ENCODE results near the gene PPME1.
"Not testable (repeated sequence)": the region's sequence is repeated elsewhere in the genome, so short reads cannot be mapped to it uniquely, and the experiment has no call there.

Gene PPME1, protein sequence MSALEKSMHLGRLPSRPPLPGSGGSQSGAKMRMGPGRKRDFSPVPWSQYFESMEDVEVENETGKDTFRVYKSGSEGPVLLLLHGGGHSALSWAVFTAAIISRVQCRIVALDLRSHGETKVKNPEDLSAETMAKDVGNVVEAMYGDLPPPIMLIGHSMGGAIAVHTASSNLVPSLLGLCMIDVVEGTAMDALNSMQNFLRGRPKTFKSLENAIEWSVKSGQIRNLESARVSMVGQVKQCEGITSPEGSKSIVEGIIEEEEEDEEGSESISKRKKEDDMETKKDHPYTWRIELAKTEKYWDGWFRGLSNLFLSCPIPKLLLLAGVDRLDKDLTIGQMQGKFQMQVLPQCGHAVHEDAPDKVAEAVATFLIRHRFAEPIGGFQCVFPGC

DNA sequence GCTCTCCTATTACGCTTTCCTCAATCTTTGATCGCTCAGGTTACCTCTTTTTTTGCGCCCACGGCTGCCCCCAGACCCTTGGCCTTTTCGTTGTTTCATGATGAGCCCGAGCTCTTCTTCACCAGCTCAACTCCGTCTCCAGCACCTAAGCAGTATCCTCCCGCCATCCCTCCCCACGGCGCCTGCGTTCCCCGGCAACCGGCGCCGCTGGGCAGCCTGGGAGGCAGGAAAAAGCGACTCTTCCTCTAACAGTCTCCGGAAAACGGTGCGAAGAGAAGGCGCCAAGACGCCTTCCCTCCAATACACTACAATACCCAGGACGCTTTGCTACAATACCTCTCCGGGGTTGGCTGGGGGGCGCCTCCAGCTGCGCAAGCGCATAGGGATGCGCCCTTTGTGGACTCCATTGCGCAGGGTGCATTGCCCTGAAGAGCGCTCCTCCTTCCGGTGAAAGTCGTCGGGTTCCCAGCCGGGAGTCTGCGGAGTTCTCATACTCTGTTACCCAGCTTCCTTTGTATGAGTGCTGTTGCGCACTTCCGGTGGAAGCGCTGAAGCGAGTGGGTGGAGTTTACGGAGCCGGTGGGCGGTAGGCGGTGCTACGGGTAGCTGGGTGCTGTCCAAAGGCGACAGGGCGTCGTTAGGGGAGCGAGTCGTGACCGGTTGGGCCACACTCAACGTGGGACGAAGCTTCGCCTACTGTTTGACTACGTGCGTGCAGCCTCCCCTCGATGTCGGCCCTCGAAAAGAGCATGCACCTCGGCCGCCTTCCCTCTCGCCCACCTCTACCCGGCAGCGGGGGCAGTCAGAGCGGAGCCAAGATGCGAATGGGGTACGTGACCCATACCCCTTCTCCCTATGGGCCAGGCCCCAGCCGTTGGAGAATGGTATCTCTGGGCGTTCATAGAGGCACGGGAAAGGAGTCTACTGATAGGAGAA, at the start of gene PPME1, which contains the start of gene C2CD3:
Gene PPME1 (plus strand): TSS at position 596 of the 936 bp plus-strand sequence. CDS start 133 bp downstream, at position 729.
Gene C2CD3 (minus strand): TSS at position 309 of the 936 bp plus-strand sequence. CDS start 210 bp downstream, at position 99.
- peak; percentile 98 for DNase-seq

DNA sequence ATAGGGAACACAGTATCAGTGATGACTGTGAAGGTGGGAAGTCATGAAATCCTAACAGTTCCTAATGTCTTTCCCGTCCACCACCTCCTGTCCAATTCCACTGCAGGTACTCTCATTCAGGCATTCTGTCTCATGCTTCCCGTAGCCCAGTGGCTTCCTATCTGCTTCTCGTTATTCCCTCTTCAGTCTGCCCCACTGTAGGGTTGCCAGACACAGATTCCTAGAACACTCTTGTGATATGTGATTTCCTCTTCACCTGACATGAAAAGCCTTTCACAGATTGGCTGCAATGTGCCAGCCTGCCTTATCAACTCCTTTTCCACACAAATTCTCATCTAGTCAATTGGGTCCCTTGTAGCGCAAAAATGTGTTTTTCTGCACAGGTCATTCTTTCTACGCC, 49.3 kb upstream of the PPME1 start:
- DNase-seq, result no peak

DNA sequence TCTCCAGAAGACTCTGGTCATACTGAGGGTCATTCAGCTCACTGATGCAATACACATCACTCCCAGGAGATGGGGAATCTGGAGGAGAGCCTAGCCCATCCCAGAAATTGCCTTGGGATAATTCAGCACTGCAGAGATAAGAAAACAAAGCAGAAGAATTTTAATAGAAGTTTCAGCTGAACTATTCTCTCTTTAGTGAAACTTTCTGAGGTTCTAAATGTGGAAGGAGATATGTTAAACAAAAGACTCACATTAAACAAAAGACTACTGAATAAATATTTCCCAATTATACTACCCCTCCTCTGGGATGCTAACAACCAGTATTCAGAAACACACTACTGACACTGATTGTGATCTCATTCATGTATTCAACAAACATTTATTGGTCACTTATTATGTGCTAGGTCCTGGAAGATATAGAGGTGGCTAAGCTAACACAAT, 48.1 kb upstream of the PPME1 start:
- DNase-seq, result no peak

DNA sequence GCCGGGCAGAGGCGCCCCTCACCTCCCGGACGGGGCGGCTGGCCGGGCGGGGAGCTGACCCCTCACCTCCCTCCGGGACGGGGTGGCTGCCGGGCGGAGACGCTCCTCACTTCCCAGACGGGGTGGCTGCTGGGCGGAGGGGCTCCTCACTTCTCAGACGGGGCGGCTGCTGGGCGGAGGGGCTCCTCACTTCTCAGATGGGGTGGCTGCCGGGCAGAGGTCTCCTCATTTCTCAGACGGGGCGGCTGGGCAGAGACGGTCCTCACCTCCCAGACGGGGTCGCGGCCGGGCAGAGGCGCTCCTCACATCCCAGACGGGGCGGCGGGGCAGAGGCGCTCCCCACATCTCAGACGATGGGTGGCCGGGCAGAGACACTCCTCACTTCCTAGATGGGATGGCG, 42.0 kb upstream of the PPME1 start:
- DNase-seq, result not testable (repeated sequence)

DNA sequence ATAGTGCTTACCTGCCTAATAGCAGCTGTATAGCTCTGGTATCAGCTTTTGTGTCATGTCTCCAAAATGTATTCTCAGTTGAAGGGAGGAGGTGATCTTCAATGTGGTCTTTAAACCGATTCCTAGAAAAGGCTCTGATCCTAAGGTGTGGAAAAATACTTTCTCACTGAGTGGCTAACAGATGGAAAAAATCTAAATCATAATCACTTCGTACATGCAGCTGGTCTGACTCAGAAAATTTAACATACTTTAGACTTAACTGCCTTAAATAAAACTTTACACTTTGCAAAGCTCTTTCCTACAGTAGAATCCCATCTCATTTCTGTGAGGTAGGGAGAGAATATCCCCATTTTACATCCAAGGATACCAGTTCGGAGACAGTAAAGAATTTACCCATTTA, 38.3 kb upstream of the PPME1 start:
- no peak for DNase-seq

DNA sequence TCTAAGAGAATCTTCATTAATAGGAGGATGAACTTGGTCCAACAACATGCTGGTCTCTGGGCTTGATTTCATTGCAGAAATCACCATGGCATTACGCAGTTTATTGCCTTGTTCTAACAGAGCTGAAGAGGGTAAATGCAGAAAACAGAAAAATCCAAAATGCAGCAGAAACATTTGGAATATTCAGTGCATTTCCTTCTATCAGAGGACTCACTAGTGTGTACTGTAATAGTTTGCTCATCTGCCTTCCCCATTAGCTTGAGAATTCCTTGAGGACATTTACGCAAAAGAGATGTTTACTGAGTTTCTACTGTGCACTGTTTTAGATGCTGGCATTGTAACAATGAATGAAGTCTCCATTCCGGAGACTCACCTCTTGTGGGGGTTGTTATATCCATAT, 37.7 kb upstream of the PPME1 start:
- no peak for DNase-seq

DNA sequence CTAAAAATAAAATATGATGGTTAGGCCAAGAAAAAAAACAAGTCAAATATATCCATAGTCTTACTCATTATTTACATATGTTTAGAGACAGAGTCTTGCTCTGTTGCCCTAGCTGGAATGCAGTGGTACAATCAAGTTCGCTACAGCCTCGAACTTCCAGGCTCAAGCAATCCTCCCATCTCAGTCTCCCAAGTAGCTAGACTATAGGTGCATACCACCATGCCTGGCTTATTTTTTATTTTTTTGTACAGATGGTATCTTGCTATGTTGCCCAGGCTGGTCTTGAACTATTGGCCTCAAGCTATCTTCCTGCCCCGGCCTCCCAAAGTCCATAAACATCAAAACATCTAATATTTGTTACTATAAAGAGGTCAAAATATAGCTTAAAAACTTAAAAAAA, 36.4 kb upstream of the PPME1 start:
- DNase-seq, result no peak

DNA sequence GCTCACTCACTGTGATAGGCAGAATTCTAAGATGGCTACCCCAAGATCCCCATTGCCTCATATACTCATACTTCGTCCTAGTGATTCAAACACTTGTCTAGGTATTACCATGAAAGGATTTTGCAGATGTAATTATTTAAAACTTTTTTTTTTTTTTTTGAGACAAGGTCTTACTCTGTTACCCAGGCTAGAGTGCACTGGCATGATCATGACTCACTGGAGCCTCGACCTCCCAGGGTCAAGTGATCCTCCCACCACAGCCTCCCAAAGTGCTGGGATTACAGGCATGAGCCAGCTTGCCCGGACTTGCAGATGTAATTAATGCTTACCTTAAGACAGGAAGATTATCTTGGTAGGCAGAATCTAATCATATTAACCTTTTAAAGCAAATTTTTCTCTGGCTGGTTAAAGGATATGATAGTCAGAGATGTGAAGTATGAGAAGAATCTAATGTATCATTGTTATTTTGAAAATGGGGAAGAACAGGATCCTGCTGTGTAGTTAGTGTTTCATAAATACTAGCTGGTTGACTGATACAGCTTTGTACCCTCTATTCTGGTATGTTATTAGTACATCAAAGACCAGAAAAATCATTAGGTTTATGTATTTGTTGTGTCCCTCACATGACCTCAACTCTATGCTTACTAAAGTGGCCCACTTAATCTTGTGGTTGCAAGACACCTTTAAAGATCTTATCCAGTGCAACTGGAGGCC, 35.8 kb upstream of the PPME1 start:
- no peak for DNase-seq

DNA sequence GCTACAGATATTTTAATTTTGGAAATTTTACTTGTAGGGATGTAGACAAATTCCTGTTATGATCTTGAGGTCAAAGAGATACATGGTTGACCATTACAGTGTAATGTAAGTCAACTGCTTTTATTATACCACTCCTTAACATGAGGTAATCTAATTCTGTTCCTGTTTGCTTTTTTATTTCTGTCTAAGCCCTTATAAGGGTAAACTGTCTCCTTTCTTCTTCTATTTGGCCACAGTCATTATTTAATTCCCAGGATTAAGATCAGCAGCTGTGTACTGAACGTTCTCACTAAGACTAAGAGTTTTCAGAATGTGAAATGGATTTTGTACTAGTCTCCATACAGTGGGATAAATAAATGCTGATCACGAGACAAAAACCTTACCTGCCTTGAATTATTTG, 33.1 kb upstream of the PPME1 start:
- DNase-seq, result no peak

DNA sequence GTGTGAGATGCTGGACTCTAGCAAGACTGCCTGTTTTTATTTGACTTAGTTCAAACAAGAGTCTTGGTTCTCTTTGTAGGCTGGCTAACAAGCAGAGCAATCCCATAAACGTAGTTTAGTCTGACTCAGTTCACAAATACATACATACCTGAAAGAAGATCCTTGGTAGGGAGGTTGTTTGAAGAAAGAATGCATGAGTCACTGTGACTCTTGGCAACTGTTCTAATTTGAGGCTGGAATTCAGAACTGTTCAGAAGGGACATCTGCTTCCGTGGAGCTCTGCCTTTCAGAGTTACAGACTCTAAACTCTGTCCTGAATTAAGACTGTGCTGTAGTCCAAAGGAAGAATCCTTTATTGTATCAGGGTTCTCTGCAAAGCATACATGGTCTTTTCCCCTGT, 32.5 kb upstream of the PPME1 start:
- DNase-seq, result no peak

DNA sequence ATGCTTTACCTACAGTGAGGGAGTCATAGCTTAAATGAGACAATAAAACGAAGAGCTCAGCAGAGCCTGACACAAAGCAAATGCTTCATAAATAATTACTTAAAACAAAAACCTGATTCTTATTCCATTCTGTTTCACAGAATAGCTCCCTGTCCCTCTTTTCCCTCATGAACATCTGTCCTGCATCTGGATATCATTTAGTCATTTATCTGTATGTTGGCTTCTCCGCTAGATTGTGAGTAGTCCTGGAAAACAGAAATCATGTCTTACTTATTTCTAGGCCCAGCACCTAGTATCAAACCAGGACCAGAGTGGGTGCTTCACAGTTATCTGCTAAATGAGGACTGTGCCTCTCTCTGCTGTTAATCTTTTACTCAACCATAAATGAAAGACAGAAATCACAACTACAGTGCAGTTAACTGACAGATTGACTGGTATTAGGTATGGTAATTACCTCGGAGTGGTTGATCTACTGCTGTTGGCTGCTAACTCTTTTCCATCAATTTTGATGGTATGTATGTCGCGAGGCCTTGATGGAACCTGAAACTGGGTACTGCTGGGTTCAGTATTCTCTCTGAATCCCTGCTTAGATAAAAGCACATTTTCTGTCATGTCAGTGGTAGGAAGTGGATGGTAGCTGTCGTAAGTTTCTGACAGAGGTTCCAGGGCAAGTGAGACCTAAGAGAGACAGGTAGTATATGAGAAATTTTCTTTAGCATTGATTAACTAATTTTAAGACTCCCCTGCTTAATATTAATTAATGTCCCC, 31.8 kb upstream of the PPME1 start:
- no peak for DNase-seq

DNA sequence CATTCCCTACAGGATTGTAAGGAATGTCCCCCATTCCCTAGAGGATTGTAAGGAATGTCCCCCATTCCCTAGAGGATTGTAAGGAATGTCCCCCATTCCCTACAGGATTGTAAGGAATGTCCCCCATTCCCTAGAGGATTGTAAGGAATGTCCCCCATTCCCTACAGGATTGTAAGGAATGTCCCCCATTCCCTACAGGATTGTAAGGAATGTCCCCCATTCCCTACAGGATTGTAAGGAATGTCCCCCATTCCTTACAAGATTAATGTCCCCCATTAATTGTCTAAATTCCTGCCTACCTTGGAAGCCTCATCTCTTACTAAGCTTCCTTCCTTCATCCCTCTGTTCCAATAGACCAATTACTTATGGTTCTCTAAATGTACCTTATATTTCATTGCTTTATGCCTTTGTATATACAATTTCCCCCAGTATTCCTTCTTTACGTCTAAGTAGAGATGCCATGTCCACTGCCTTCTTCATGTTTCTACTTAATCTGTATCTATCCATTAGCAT, 31.1 kb upstream of the PPME1 start:
- not testable (repeated sequence) for DNase-seq

DNA sequence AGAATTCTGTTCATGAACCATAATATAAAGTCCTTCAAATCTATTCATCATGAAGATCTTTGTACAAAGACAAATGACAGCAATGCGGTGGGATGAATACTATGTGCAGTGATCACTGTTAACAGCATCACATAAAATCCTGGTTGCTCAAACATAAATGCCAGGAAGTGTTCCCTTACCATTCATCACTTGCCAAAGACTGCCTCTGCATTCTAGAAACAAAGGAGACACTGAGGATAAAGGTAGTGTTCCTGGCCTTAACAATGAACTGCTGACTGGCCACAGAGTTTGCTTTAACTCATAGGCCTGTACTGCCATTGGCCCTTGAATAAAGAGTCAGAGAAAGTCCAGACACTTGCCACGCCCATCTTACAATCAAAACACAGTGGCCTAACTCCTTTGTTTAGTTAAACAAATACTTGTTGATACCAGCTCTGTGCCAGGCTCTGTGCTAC, 29.8 kb upstream of the PPME1 start:
- no peak for DNase-seq

DNA sequence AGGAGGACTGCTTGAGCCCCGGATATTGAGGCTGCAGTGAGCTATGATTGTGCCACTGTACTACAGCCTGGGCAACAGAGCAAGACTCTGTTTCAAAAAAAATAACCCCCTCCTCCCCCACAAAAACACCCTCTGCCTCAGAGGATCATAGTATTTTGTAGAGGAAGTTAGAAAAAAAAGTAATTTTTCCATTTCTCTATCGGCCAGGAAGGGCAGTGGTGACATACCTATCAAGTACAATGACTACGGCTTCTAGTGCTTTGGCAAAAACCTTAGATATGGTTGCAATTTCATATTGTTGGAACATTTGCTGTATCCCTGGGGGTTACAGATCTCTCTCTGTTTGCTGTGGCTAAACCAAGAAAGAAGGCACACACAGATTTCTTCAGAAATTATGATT, 29.2 kb upstream of the PPME1 start:
- no peak for DNase-seq

DNA sequence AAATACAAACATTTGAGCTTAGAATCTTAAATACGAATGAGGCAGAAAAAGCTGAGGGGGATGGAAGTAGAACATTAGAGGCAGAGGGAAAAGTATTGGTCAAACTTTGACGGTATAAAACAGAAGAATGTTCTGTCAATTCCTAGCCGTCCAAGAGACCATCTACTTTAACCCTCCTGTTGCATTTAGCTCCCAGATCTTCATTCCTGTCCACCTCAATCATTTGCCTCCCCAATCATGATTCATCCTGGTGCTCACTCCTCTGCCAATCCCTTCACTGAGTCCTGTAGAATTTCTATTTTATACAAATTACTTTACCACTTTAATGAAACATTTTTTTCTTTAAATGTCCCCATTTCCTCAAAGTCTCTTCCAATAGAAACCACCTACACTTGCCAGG, 28.5 kb upstream of the PPME1 start:
- DNase-seq, result no peak

DNA sequence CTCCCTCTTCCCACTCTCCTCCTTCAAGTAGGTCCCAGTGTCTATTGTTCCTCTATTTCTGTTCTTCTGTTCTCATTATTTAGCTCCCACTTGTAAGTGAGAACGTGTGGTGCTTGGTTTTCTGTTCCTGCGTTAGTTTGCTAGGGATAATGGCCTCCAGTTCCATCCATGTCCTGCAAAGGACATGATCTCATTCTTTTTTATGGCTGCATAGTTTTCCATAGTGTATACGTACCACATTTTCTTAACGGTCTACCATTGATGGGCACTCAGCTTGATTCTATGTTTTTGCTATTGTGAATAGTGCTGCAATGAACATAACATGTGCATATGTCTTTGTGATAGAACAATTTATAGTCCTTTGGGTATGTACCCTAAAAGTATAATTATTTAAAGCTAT, 26.5 kb upstream of the PPME1 start:
- DNase-seq, result no peak

DNA sequence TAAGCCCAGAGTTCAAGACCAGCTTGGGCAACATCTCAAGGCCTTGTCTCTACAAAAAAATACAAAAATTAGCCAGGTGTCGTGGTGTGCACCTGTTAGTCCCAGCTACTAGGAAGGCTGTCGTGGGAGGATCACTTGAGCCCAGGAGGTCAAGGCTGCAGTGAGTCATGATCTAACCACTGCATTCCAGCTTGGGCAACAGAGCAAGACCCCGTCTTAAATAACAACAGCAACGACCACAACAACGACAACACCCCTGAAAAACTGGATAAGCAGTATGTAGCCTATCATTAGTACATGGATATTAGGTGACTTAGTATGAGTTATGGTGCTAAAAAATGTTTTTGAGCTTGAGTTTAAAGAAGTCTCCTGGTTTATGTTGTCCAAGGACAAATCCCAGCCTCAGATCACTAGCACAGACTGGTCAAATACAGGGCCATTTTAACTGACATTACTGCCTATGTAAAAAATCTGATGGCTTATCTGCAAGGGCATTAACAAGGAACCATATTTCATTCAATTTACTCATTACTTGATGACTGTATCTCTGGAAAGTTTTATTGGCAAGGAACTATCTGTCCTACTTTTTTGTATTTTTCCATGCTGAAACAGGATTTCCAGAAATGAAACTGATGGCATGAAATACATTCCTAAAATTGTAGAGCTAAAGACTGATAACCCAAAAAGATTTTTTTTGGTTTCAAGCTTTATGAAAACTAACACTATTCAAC, 23.7 kb upstream of the PPME1 start:
- no peak for DNase-seq

DNA sequence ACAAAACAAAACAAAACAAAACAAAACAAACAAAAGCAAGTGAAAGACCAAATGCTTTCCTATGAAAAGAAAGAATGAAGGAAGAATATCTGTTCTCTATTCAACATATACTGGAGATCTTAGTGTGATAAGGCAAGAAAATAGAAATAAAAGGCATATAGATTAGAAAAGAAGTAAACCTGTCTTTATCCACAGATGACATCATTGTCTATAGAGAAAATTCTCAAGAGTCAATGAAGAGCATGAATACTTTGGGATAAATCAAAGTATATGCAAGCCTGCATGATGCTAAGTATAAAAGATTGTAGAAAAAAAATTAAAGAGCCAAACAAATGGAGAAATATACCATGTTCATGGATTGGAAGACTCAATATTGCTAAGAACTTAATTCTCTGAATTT, 17.9 kb upstream of the PPME1 start:
- no peak for DNase-seq

DNA sequence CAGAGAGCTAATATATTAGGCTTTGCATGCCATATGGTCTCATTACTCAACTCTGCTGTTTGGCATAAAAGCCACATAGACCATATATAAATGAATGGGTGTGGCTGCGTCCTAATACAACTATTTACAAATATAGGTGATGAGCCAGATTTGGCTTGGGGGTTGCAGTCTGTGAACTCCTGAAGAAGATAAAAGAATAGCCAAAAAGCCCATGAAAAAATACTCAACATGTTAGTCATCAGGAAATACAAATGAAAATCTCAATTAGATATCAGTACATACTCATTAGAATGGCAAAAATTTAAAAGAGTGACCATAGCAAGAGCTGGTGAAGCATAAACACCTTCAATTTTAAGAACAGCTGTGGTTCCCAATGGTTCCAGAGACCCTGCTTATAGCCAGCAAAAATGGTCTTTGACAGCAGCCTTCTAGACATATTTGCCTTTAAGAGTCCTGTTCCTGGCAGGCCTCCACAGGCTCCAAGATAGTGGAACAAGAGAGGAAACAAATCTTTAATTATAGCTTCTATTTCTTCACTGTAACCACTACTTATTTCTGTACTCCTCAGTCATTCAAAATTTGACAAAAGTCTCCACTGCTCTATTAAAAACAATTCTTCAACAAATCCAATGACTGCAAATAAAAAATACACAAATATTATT, 16.3 kb upstream of the PPME1 start:
- DNase-seq, result no peak

DNA sequence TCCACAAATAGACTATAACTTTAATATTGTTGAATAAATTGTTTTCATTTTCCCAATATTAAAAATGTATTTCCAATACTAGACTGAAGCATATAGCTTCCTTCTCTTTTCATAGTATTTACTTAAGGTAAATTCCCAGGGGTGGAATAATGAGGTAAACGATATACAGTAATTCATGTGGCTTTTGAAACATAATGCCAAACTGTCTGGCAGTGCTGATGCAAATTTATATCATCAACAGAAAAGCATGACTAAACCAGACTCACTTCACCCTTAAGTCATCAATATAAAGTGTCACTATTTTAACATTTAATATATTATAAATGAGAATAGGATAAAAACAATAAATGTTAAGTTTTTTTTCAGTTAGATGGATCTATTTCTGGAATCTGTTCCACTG, 13.9 kb upstream of the PPME1 start:
- no peak for DNase-seq

DNA sequence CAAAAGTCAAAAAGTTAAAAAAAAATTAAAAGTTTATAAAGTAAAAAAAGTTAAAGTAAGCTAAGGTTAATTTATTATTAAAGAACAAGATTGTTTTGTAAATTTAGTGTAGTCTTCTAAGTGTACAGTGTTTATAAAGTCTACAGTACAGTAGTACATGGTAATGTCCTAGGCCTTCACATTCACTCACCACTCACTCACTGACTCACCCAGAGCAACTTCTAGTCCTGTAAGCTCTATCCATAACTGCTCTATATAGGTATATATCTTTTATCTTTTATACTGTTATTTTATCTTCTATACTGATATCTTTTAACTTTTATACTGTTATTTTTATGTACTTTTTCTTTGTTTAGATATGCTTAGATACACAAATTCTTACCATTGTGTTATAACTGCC, 11.4 kb upstream of the PPME1 start:
- no peak for DNase-seq
